Measurements from ENCODE around the gene ARHGEF38. TPM values are rescaled to one million over a fixed set of nuclear protein-coding genes. Genes with fewer than 3 reads are reported as not detected.

Gene ARHGEF38
- total RNA-seq, 1 donor from 2014 or later = not detected

DNA sequence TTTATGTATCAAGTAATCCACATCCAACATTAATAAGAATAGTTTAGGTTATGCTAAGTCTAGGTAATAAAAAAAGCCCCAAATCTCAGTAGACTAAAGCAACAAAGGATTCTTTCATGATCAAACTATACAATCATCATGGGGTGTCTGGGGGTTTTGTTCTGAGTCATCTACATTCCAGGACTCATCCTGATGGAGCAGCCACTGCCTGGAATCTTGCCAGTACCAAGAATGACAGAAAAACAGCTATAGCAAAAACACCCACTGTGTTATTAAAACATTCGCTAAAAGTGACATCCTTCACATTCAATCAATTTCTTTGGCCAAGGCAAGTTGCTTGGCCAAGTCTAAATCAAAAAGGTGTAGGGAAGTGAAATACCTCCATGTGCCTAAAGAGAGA is 3.9 kb upstream of the ARHGEF38 start:
- DNase-seq (no peak), ATAC-seq (ENCODE audit: poor library complexity) (no peak)
- intact Hi-C loops (cut with DNase I) = no loop called here

DNA sequence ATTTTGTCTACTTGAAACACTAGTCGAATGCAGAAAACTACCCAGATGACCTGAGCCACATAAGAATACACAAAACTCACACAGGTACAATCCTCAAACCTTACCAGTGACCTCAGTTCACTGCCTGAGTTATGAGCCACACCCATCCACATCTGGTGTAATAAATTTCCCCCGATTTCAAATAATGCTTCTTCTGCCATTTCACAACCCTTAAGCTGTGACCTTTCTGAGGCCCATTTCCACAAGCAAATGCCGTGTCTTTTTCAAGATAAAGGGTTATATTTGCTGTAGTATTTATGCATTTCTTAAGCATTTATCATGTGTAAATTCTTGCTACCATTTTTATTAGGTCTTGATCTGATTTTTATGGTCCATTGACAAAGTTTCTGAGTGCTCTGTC is 1.8 kb upstream of the ARHGEF38 start:
- DNase-seq (no peak), ATAC-seq (ENCODE audit: poor library complexity) (no peak)
- intact Hi-C loops (cut with DNase I) = no loop called here

DNA sequence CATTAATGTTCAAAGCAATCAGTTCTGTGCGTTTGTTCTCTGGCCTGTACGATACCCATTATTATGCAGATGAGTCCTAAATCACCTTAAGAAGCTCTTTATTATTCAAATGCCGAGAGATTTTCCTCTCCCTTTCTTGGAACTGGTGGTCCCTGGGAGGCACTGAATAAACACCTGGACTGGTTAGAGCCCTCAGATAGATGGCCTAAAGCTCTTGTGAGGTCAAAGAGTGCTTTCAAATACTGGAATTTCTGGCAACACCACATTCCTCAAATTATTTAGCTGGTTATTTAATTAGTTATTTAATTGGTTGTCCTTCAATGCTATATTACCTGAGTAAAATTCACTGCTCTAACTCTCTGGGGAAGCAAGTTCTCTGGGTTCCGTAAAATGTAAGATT is 3.0 kb downstream of the ARHGEF38 start:
- DNase-seq (no peak), ATAC-seq (ENCODE audit: poor library complexity) (no peak)
- intact Hi-C loops (cut with DNase I) = no loop called here

DNA sequence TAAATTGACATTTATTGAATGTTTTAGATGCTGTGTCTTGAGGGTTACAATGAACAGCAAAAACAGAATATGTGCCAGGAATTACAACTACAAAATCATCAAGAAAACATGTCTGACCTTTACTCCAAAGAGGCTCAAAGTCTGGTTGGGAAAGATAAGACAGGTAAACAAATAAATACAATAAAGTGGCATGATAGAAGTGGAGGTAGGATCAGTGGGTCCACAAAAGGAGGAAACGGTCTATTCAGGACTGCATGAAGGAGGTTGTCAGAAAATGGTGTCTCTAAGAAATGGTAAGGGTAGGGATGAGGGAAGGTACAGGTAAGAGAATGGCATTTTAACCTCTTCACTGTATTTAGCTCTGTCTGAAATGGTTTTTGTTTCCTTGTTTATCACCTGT is 3.8 kb downstream of the ARHGEF38 start:
- intact Hi-C loops (cut with DNase I) = no loop called here
- no peak for ATAC-seq (ENCODE audit: poor library complexity)
- DNase-seq = no peak

DNA sequence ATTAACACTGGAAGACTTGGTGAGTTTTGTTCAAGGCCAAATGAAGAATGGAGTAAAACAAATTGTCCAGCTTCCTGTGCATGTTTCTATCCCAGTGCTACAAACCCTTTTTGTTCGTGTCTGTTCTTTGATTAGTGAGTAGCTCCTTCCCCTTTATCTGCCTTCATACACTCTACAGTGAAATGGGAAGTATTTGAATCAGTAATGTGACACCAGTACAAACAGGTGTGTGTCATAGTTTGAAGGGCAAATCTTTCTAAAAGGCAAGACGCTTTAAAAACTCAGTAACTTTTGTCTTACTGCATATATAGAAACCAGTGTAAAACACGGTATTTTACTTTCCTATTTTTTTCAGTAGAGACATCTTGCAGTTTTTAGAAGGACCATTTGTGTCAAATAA is 5.9 kb downstream of the ARHGEF38 start:
- DNase-seq (no peak), ATAC-seq (ENCODE audit: poor library complexity) (no peak)
- intact Hi-C loops (cut with DNase I) = no loop called here

DNA sequence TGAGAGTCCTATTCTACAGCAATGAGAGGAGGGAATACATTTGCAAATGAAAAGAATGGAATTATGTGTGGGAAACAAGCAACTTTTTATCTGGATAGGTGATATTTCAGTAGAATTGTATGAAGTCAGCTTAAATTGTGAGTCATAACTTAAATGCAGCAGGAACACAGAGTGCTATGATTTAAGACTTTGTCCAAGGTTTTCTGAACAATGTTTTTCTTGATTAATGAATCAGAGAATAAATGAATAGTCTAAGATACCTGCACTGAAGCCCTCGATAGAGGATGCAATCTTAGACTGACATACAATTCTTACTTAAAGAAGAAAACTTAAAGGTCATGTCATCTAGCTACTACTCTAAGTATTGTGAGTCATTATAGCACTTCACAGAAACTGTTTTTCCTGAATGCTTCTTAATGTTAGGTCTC is 8.0 kb downstream of the ARHGEF38 start:
- DNase-seq = no peak
- ATAC-seq (ENCODE audit: poor library complexity) = no peak
- intact Hi-C loops (cut with DNase I) = no loop called here

DNA sequence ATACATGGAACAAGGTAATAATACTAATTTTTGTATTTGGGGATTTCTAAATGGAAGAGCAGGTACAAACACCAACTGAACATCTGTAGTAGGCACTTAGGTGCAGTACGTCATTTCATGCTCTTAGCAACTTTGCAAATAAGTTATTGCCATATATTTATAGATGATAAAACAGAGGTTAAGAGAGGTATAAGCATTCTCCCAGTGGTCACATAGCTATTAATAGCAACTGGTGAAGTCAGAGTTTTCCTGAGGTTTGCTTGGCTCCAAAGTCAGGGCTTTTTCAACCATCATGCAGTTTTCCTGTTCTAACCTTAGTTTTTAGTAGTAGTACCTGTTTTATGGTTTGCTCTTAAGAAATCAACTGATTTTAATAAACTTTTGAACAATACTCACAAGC is 10.9 kb downstream of the ARHGEF38 start:
- intact Hi-C loops (cut with DNase I) = no loop called here
- no peak for ATAC-seq (ENCODE audit: poor library complexity)

DNA sequence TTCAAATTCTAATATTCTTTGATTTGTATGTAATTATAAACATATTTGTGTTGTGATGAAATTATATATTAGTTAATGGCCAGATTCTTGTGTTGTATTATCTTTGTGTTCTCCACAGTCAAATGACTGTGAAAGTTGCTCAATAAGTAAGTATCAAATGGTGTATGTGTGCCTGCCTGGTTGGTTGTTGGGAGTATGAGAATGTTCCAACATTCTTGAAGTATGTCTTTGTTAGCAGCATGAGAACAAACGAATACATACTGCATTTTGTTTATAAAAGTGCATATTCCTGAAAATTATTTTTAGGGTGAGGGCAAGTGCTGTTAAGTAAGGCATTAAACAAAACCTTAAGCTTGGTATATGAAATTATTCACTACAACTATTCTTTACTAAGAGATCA is 16.2 kb downstream of the ARHGEF38 start:
- no peak for DNase-seq
- no peak for ATAC-seq (ENCODE audit: poor library complexity)
- intact Hi-C loops (cut with DNase I) = no loop called here

More for the DNA sequence above, 10.9 kb downstream of the ARHGEF38 start:
- no peak for DNase-seq

DNA sequence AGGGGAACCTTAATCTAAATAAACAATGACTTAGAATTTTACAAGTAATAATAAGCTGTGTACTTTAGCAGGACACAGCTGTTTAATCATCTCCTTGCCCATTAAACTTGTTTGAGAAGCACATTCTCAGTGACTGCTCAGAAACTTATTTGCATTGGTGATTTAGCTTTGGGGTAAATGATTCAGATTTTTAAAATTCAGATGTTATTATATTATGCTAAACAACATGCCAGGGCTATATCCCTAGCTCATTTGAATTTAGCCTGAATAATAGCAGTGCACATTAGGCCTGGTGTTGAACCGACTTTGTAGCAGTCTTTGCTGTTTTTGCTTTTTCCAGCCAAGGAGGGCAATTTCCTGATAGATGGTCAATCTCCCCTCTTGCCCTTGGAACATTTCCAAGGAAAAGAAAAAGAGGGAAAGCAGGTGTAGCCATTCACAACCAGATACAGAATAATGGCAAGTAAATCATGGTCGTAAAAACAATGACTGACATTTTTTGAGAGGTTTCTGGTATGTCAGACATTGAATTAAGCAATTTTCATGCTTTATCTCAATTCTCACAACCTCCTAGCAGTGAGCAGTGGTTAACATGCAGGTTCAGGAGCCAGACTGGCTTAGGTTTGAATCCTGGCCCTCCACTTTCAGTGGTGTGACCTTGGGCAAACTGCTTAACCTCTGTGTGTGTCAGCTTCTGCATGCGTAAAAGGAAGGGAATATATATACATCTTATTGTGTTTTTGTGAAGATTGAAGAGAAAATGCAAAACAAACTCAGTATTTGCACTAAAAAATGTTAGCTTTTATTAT is 16.8 kb downstream of the ARHGEF38 start:
- ATAC-seq (ENCODE audit: poor library complexity) = peak; percentile 43
- intact Hi-C loops (cut with DNase I) = no loop called here
- DNase-seq = no peak

DNA sequence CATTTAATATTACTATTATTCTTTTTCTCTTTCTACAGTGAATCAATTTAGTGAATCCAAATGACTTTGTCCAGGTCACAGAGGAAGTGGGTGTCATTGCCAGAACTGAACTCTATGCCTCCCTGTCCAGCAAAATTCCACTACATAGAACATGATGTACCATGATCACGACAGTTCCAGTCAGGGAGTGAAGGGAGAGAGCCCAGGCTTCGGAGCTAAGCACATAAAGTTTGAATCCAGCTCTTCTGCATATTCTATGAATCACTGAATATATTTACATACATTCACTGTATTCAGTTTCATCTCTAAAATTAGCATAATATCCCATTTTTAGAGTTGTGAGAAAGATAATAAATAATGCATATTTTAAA is 17.4 kb downstream of the ARHGEF38 start:
- intact Hi-C loops (cut with DNase I) = no loop called here
- no peak for DNase-seq
- ATAC-seq (ENCODE audit: poor library complexity) = peak; percentile 93

DNA sequence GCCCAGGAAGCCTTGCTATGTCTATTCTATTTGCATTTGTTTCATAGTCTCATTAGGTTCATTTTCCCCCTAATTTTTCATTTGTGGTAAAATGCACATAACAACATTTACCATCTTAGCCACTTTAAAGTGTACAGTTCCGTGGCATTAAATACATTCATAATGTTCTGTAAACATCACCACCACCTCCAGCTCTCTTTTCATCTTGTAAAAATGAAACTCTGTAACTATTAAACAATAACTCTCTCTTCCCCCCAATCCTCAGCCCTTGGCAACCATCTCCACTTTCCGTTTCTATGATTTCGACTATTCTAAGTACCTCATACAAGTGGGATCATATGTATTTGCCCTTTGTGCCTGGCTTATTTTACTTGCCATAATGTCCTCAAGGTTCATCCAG is 19.9 kb downstream of the ARHGEF38 start:
- no peak for DNase-seq
- ATAC-seq (ENCODE audit: poor library complexity) = no peak
- intact Hi-C loops (cut with DNase I) = no loop called here

DNA sequence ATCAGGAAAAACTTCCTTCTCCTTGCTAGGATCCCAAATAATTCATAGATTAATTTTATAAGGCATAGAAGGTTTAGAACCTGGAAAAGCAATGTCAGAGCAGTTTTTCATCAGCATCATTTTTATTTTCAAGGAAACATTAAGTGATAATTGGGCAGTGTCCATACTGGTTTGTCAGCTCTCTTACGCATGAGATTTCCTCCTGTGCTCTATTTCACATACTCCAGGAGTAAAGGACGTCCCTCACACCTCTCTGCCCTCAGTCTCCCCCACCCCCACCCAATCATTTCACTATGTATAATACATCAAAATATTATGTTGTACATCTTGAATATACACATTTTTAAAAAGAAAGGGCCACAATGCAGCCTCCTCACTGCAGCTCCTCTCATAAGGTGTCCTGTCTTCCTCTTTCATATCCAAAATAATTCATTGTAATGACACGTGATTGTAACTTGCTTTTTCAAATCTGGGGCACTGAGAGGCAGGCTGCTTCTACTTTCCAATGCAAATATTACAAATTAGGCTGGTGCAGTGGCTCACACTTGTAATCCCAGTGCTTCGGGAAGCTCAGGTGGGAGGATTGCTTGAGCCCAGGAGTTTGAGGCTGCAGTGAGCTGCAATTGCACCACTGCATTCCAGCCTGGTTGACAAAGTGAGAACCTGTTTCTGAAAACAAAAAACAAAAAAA is 34.4 kb downstream of the ARHGEF38 start:
- DNase-seq = no peak
- intact Hi-C loops (cut with DNase I) = no loop called here
- ATAC-seq (ENCODE audit: poor library complexity) = no peak

DNA sequence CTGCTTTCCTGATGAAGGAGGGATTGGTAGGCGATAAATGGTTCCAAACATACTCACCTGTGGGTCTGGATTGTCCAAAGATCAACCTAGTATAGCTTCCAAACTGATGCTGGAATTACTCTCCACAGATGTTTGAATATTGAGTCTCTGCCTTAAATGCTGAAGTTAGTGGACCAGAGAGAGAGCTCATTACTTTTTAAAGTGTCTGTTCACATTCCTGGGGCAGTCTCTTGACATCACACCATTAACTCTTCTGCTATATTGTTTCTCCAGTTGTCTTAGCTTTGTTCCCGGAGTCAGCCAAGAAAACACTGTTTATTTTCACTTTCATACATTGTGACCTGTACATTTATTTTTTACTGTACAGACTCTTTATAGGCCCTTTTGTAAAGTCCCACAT is 35.4 kb downstream of the ARHGEF38 start:
- ATAC-seq (ENCODE audit: poor library complexity) (no peak), DNase-seq (no peak)
- intact Hi-C loops (cut with DNase I) = no loop called here

DNA sequence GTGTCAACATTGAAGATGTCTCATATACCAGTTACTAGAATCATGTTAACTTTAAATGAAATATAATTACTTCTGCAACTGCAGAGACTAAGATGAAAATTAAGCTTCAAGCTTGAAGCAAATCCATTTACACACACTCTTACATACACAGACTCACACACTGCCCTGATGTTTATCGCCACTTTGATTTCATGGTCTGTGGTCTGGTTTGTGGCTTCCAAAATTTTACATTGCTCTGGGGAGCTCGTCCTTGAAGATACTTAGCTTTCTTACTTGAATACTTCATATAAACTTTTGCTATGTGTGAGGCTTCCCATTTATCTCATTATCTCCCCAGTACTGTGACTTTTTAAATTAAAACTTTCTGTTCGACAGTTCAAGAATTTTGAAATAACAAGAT is 35.8 kb downstream of the ARHGEF38 start:
- DNase-seq (no peak), ATAC-seq (ENCODE audit: poor library complexity) (no peak)
- intact Hi-C loops (cut with DNase I) = no loop called here

DNA sequence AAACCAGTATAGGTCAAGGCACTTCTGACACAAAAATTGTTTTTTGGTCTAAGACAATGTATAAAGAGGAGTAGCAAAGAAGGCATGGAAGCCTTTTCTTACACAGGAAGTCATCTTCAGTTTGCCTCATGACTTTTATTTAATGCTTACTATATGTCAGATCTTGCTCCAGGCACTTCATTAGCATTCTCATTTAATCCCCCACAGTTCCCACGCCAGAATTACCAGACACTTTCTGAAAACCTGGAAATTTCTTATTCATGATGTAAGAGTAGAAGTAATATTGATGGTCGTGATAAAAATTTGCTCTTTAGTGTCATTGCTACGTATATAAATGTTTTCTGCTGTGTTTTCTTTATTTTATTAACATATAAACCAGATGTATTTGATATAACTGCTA is 39.2 kb downstream of the ARHGEF38 start:
- DNase-seq (no peak), ATAC-seq (ENCODE audit: poor library complexity) (no peak)
- intact Hi-C loops (cut with DNase I) = no loop called here

DNA sequence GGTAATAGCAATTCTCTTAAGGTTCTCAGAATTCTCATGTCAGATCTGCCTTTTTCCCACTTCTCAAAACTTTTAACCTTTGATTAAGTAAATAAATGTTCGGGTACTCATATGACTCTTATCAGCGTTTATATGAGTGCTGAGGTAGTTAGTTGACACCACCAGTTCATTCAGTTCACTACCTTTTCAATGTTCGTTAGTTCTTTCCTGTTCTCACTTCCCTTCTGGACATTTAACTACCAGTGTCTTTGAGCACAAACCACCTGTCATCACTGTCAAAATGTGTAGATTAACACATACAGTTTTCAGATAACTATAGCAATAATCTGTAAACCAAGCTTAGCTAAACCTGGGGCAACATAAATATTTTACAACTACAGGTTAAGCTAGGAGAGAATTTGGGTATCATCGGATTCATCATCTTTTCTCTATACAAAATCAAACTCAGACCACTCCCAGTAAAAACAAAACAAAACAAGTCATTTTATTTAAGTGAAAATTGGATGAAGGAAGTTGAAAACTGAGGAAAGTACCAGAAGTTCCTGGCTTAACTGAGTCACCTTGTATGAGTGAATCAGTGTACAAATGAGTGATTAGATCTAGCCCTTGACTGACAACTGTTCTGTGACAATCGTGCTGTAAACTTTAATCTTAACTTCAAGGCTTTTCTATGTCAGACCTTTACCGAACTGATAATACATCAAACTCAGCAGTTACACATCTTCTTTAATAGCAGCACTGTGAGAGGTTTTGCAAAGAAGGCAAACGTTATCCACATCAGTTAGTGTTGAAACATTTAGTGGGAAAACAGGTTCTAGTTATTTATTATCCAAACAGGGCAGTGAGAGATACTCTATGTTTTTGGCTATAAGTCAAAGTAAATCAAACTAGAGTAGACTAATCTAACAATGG is 41.9 kb downstream of the ARHGEF38 start:
- intact Hi-C loops (cut with DNase I) = no loop called here
- DNase-seq (no peak), ATAC-seq (ENCODE audit: poor library complexity) (no peak)

DNA sequence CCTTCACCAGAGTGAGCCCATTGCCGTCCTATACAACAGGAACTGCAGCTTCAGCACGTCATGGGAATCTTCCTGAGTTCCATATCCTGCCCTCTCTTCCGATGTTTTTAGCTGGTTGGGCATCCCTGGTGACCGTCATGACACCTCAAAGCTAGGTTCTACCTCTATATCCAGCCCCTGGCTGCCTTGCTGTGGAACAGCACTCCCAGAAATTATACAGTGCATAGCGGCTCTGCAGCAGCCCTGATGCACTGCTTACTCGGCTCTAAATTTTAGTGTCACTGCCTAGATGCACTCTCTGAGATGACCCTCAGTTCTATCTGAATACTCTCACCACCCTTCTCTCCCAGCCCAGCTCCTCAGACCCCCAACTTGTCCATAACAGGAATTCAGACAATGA is 44.3 kb downstream of the ARHGEF38 start:
- DNase-seq (no peak), ATAC-seq (ENCODE audit: poor library complexity) (no peak)
- intact Hi-C loops (cut with DNase I) = no loop called here

DNA sequence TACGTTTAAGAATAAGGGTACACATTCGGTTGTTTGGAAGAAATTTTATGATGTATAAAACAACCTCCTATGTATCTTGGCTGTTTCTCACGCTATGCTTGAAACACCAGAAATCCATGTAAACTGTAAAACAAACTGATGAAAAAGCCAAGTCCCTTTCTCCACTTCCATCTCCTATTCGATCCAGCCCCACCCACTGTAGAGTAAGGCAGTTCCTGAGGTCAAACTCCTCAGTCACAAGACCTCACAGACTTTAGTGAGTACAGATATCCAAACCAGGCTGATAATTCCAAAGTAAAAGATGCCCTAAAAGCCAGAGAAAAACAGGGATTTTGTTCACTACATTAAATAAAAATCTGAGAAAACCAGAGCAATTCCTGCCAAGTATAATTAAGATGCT is 45.6 kb downstream of the ARHGEF38 start:
- DNase-seq (no peak), ATAC-seq (ENCODE audit: poor library complexity) (no peak)
- intact Hi-C loops (cut with DNase I) = no loop called here

DNA sequence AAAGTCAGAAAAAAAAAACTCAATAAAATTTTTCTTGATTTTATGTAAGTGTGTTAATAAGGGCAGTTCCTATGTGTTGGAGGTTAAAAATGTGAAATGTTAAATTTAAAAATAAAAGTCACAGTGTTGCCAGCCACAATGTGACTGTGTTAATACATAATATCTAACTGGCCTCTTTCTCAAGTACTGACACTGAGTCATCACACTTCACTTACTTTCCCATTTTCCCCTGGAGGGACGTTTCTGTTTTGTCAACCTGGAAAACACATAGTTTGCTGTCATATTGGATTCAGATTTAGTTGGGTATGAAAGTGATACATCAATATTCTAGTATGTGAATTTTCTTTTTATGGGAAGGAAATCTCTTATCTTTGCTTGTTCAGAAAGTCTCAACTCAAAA is 46.4 kb downstream of the ARHGEF38 start:
- peak; percentile 40 for ATAC-seq (ENCODE audit: poor library complexity)
- intact Hi-C loops (cut with DNase I) = no loop called here
- no peak for DNase-seq

DNA sequence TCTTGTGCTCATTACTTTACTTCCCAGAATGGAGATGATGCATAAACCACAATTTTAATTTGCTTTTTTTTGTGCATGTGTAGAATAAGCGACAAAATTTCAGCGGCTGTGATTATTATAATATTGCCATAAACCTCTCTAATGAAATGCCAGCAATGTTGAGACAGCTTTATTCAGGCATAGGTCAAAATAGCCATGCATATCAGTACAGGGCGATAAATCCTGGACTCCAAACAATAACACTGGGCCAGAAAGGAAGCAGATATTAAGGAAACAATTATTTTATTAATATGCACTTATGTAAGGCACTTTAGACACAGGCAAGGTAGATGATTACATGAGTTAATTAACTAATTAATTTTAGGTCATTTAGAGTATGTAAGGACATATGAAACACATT is 47.1 kb downstream of the ARHGEF38 start:
- DNase-seq = no peak
- intact Hi-C loops (cut with DNase I) = no loop called here
- ATAC-seq (ENCODE audit: poor library complexity) = peak; percentile 57
